Liver (tissue), 9 donors: ENCODE measurements around the gene PTPRN2. TPM values are rescaled to one million over a fixed set of nuclear protein-coding genes. Genes with fewer than 3 reads are reported as not detected.

Experiments
- DNase-seq: peaks from one replicate; pipeline ENCODE4 v3.0.0-alpha.2; 2017; ENCODE audit warnings: low spot score
- H3K27ac ChIP-seq, 2 donors: one replicate each; pipeline ENCODE4 v1.7.0; 2013; ENCODE audit warnings: inconsistent platforms in 2 of 2, low read length in 2 of 2, control low read depth in 1 of 2, low read depth in 1 of 2, mild to moderate bottlenecking in 1 of 2
- H3K27me3 ChIP-seq, 4 donors: one replicate each; pipeline versions ENCODE4 v1.6.1 to v1.7.0; 2013; ENCODE audit warnings: low read length in 3 of 4, inconsistent platforms in 1 of 4, mild to moderate bottlenecking in 1 of 4, moderate library complexity in 1 of 4; ENCODE audit not compliant: control insufficient read depth in 4 of 4, insufficient read depth in 4 of 4
- H3K36me3 ChIP-seq, 4 donors: one replicate each; pipeline versions ENCODE4 v1.6.1 to v1.7.0; 2013; ENCODE audit warnings: low read length in 3 of 4, mild to moderate bottlenecking in 3 of 4, low read depth in 1 of 4, moderate library complexity in 1 of 4; ENCODE audit not compliant: control insufficient read depth in 4 of 4, insufficient read depth in 3 of 4
- H3K4me1 ChIP-seq, 4 donors: one replicate each; pipeline versions ENCODE4 v1.6.1 to v1.7.0; 2013; ENCODE audit warnings: low read length in 3 of 4, mild to moderate bottlenecking in 3 of 4, moderate library complexity in 1 of 4; ENCODE audit not compliant: control insufficient read depth in 4 of 4, insufficient read depth in 4 of 4
- H3K4me3 ChIP-seq, 3 donors: one replicate each; pipeline versions ENCODE4 v1.6.1 to v1.7.0; 2013; ENCODE audit warnings: low read length in 3 of 3, control low read depth in 1 of 3, low read depth in 1 of 3, mild to moderate bottlenecking in 1 of 3
- H3K9ac ChIP-seq, 2 donors: one replicate each; pipeline ENCODE4 v1.7.0; 2013; ENCODE audit warnings: low read length in 2 of 2, mild to moderate bottlenecking in 2 of 2, moderate library complexity in 2 of 2, control low read depth in 1 of 2, low read depth in 1 of 2
- H3K9me3 ChIP-seq, 4 donors: one replicate each; pipeline versions ENCODE4 v1.6.1 to v1.7.0; 2013; ENCODE audit warnings: low read length in 3 of 4; ENCODE audit not compliant: control insufficient read depth in 4 of 4
- ATF3 ChIP-seq: IDR thresholded peaks from 2 replicates; pipeline ENCODE4 v1.6.1; 2016; ENCODE audit warnings: antibody characterized with exemption
- EGR1 ChIP-seq, 2 donors: IDR thresholded peaks; 2 replicates each; pipeline ENCODE4 v1.6.1; 2016 to 2018; ENCODE audit warnings: antibody characterized with exemption in 2 of 2, low read depth in 2 of 2
- FOXA2 ChIP-seq: IDR thresholded peaks from 2 replicates; pipeline ENCODE4 v1.6.1; 2016; ENCODE audit warnings: antibody characterized with exemption
- HNF4G ChIP-seq: IDR thresholded peaks from 2 replicates; pipeline ENCODE4 v1.6.1; 2016; ENCODE audit warnings: antibody characterized with exemption
- JUND ChIP-seq, 2 donors: IDR thresholded peaks; 2 replicates each; pipeline ENCODE4 v1.6.1; 2016; ENCODE audit warnings: antibody characterized with exemption in 2 of 2
- NR2F2 ChIP-seq: IDR thresholded peaks from 2 replicates; pipeline ENCODE4 v1.6.1; 2016; ENCODE audit warnings: antibody characterized with exemption
- RXRA ChIP-seq, 2 donors: IDR thresholded peaks; 2 replicates each; pipeline ENCODE4 v1.6.1; 2017 to 2018; ENCODE audit warnings: antibody characterized with exemption in 2 of 2, mild to moderate bottlenecking in 1 of 2
- SP1 ChIP-seq: IDR thresholded peaks from 2 replicates; pipeline ENCODE4 v1.6.1; 2018; ENCODE audit warnings: antibody characterized with exemption, mild to moderate bottlenecking
- TAF1 ChIP-seq: conservative IDR thresholded peaks from 2 replicates; pipeline ENCODE4 v1.6.1; 2016; ENCODE audit warnings: antibody characterized with exemption, mild to moderate bottlenecking
- ZBTB33 ChIP-seq: IDR thresholded peaks from 2 replicates; pipeline ENCODE4 v1.6.1; 2016; ENCODE audit warnings: antibody characterized with exemption
- WGBS: extraction: QIAGEN DNeasy Blood & Tissue Kit; methylation state at CpG from one replicate; pipeline ENCODE4 v1.1.7; 2013; 5-methylcytosine and 5-hydroxymethylcytosine counted together
- polyA plus RNA-seq, 2 donors: library from polyadenylated mRNA; stranded (reverse) in 1 of 2; unstranded in 1 of 2; fragments of 200-250 nt in 1 of 2; fragments of >200 nt in 1 of 2; fragmentation: Nextera tagmentation in 1 of 2; extraction: Ambion mirVana in 1 of 2; gene quantifications; one replicate each; pipeline versions ENCODE4 v1.2.1 to v1.2.3, GENCODE V29; 2013 to 2015
- total RNA-seq, 2 donors: library from RNA; depleted of rRNA; stranded (reverse); fragments of >200 nt; gene quantifications; one replicate each; pipeline ENCODE4 v1.2.3, GENCODE V29; 2014
- TF ChIP-seq, protein P1 (sequence below): IDR thresholded peaks from 2 replicates; pipeline ENCODE4 v1.6.1; 2016; ENCODE audit warnings: antibody characterized with exemption, mild to moderate bottlenecking
- donor health status: healthy.
- donor health status: healthy.
- donor health status: healthy.
- donor health status: healthy.
- donor health status: healthy.

Gene PTPRN2
- total and polyA plus RNA-seq, 4 donors, result 0.75 to 1.9 (median 1.1) TPM

DNA sequence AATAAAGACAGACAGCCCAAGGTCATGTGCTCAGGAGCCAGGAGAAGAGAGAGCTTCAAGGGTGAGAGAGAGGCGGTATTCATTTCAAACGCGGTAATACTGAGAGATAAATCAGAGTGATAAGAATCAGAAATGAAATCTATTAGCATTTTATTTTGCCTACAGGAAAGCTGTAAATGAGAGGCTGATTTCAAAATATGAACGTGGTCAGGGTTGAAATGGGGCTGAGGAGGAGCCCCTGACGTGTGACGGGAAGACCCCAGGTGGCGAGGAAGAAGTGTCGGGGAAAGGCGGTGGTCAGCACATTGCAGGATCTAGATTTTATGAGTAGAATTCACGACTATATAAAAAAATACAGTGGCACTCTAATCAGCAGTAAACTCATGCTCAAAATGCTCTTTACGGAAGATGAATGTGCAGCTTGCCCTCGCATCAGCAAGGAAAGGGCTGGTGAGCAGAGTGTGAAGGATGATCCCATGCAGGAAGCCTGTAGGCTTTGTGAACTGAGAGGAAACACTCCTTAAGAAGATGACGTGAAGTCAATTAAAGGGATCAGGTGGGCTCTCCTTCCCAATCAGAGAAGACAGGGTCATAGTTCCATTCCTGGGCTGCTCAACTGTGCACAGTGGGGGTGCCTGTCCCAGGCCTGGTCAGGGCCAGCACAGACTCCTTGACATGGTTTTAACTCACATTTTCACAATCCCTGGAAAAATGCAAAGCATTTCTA, 360.2 kb downstream of the PTPRN2 start:
- no peaks in the 10 kb centered on the region for H3K4me1 ChIP-seq
- peaks cover 0 to 7% (median 2%) of the 10 kb centered on the region in 4 donors for H3K9me3 ChIP-seq
- DNase-seq, result no peak
- WGBS, result 82% methylated on average over 13 of the region's 13 CpGs
- H3K36me3 ChIP-seq, result no peaks in the 10 kb centered on the region
- TF ChIP-seq ZBTB33 (no peak), HNF4G (no peak), NR2F2 (no peak), ATF3 (no peak), RXRA (IDR thresholded peaks at IDR 0.05) (no peak), EGR1 (IDR thresholded peaks at IDR 0.05; ENCODE audit: low read depth in 2 of 2) (no peak), FOXA2 (no peak)
- H3K27ac ChIP-seq, result no peak overlapping the region
- H3K9ac ChIP-seq, result no peak overlapping the region
- H3K27me3 ChIP-seq, result peaks cover 0 to 4% (median 0%) of the 10 kb centered on the region in 4 donors
- no peak overlapping the region for H3K4me3 ChIP-seq

GRCh38 chr7:158216198-158216597, 371.4 kb downstream of the PTPRN2 start:
- no peak for DNase-seq
- Histone ChIP-seq H3K36me3 (no peaks in the 10 kb centered on the region), H3K9ac (no peak overlapping the region), H3K9me3 (peaks cover 0 to 6% (median 3%) of the 10 kb centered on the region in 4 donors), H3K27me3 (no peaks in the 10 kb centered on the region), H3K4me1 (no peaks in the 10 kb centered on the region), H3K4me3 (no peak overlapping the region), H3K27ac (no peak overlapping the region)
- TF ChIP-seq SP1 (no peak), JUND (IDR thresholded peaks at IDR 0.05) (no peak), TAF1 (no peak), ZBTB33 (no peak), ATF3 (no peak), NR2F2 (no peak), RXRA (IDR thresholded peaks at IDR 0.05) (no peak)
- TF ChIP-seq, protein P1, sequence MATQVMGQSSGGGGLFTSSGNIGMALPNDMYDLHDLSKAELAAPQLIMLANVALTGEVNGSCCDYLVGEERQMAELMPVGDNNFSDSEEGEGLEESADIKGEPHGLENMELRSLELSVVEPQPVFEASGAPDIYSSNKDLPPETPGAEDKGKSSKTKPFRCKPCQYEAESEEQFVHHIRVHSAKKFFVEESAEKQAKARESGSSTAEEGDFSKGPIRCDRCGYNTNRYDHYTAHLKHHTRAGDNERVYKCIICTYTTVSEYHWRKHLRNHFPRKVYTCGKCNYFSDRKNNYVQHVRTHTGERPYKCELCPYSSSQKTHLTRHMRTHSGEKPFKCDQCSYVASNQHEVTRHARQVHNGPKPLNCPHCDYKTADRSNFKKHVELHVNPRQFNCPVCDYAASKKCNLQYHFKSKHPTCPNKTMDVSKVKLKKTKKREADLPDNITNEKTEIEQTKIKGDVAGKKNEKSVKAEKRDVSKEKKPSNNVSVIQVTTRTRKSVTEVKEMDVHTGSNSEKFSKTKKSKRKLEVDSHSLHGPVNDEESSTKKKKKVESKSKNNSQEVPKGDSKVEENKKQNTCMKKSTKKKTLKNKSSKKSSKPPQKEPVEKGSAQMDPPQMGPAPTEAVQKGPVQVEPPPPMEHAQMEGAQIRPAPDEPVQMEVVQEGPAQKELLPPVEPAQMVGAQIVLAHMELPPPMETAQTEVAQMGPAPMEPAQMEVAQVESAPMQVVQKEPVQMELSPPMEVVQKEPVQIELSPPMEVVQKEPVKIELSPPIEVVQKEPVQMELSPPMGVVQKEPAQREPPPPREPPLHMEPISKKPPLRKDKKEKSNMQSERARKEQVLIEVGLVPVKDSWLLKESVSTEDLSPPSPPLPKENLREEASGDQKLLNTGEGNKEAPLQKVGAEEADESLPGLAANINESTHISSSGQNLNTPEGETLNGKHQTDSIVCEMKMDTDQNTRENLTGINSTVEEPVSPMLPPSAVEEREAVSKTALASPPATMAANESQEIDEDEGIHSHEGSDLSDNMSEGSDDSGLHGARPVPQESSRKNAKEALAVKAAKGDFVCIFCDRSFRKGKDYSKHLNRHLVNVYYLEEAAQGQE, result no peak
